GM21390 (cell line): ENCODE data around the gene LINC00305.

ENCODE experiments used
- ATAC-seq: cut with Tn5 transposase; IDR thresholded peaks from one replicate; pipeline ENCODE4 v1.9.1; 2021; ENCODE audit not compliant: unreplicated experiment

Gene LINC00305

GRCh38 chr18:64148988-64149387, at the start of gene LINC00305:
LINC00305 (minus strand) TSS chr18:64149088.
- ATAC-seq: no peak

GRCh38 chr18:64191069-64191468, 42.2 kb upstream of the LINC00305 start:
- no peak for ATAC-seq

GRCh38 chr18:64185987-64186386, 37.1 kb upstream of the LINC00305 start:
- no peak for ATAC-seq

GRCh38 chr18:64183665-64184064, 34.8 kb upstream of the LINC00305 start:
- ATAC-seq: no peak

- no peak for ATAC-seq
Observed at GRCh38 chr18:64180617-64181016, 31.7 kb upstream of the LINC00305 start.

- ATAC-seq: no peak
Observed at GRCh38 chr18:64180171-64180570, 31.3 kb upstream of the LINC00305 start.

- ATAC-seq: no peak
Observed at GRCh38 chr18:64179556-64180080, 30.7 kb upstream of the LINC00305 start.

- ATAC-seq: no peak
Observed at GRCh38 chr18:64178860-64179259, 30.0 kb upstream of the LINC00305 start.

- no peak for ATAC-seq
Observed at GRCh38 chr18:64175432-64175831, 26.5 kb upstream of the LINC00305 start.

- ATAC-seq: no peak
Observed at GRCh38 chr18:64171576-64171975, 22.7 kb upstream of the LINC00305 start.

- no peak for ATAC-seq
Observed at GRCh38 chr18:64167408-64167925, 18.6 kb upstream of the LINC00305 start.

GRCh38 chr18:64165906-64166305, 17.0 kb upstream of the LINC00305 start:
- no peak for ATAC-seq

GRCh38 chr18:64164883-64165282, 16.0 kb upstream of the LINC00305 start:
- ATAC-seq: no peak

GRCh38 chr18:64149916-64150438, 1.1 kb upstream of the LINC00305 start:
- no peak for ATAC-seq

- no peak for ATAC-seq
Observed at GRCh38 chr18:64142904-64143303, 6.0 kb downstream of the LINC00305 start.

GRCh38 chr18:64137914-64138313, 11.0 kb downstream of the LINC00305 start:
- ATAC-seq: no peak

GRCh38 chr18:64134044-64134747, 14.7 kb downstream of the LINC00305 start:
- no peak for ATAC-seq

- no peak for ATAC-seq
Observed at GRCh38 chr18:64132871-64133270, 16.0 kb downstream of the LINC00305 start.

GRCh38 chr18:64131314-64131713, 17.6 kb downstream of the LINC00305 start:
- no peak for ATAC-seq

GRCh38 chr18:64127172-64127571, 21.7 kb downstream of the LINC00305 start:
- ATAC-seq: no peak

GRCh38 chr18:64119916-64120315, 29.0 kb downstream of the LINC00305 start:
- ATAC-seq: no peak

- no peak for ATAC-seq
Observed at GRCh38 chr18:64118406-64118805, 30.5 kb downstream of the LINC00305 start.
